ENCODE measurements around the gene MOB1B.

GRCh38 chr4:70858454-70858853, 43.7 kb upstream of the MOB1B start:
- TF ChIP-seq YY1 (IDR thresholded peaks at IDR 0.05; ENCODE audit: low read depth): no peak
- TF ChIP-seq MAX (IDR thresholded peaks at IDR 0.05): no peak
- TF ChIP-seq CREB1 (IDR thresholded peaks at IDR 0.05; ENCODE audit: low read depth): no peak
- no peak for TF ChIP-seq TAF1 (IDR thresholded peaks at IDR 0.05; ENCODE audit: low read depth)
- no peak for TF ChIP-seq EGR1 (IDR thresholded peaks at IDR 0.05)
- no peak for TF ChIP-seq EP300 (IDR thresholded peaks at IDR 0.05; ENCODE audit: borderline replicate concordance)
- no peak for TF ChIP-seq FOXM1 (IDR thresholded peaks at IDR 0.05; ENCODE audit: borderline replicate concordance, low read depth)
- TF ChIP-seq TCF12 (IDR thresholded peaks at IDR 0.05; ENCODE audit: low read depth): no peak
- TF ChIP-seq USF1 (IDR thresholded peaks at IDR 0.05): no peak
- TF ChIP-seq RAD21 (IDR thresholded peaks at IDR 0.05; ENCODE audit: low read depth): no peak
- TF ChIP-seq, protein P1, sequence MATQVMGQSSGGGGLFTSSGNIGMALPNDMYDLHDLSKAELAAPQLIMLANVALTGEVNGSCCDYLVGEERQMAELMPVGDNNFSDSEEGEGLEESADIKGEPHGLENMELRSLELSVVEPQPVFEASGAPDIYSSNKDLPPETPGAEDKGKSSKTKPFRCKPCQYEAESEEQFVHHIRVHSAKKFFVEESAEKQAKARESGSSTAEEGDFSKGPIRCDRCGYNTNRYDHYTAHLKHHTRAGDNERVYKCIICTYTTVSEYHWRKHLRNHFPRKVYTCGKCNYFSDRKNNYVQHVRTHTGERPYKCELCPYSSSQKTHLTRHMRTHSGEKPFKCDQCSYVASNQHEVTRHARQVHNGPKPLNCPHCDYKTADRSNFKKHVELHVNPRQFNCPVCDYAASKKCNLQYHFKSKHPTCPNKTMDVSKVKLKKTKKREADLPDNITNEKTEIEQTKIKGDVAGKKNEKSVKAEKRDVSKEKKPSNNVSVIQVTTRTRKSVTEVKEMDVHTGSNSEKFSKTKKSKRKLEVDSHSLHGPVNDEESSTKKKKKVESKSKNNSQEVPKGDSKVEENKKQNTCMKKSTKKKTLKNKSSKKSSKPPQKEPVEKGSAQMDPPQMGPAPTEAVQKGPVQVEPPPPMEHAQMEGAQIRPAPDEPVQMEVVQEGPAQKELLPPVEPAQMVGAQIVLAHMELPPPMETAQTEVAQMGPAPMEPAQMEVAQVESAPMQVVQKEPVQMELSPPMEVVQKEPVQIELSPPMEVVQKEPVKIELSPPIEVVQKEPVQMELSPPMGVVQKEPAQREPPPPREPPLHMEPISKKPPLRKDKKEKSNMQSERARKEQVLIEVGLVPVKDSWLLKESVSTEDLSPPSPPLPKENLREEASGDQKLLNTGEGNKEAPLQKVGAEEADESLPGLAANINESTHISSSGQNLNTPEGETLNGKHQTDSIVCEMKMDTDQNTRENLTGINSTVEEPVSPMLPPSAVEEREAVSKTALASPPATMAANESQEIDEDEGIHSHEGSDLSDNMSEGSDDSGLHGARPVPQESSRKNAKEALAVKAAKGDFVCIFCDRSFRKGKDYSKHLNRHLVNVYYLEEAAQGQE (IDR thresholded peaks at IDR 0.05; ENCODE audit: low read depth): no peak
- TF ChIP-seq NFIC (IDR thresholded peaks at IDR 0.05): no peak
- TF ChIP-seq ZBTB7A (IDR thresholded peaks at IDR 0.05; ENCODE audit: low read depth): no peak
